ENCODE results near the gene ZFAND2A. TPM values are rescaled to one million over a fixed set of nuclear protein-coding genes. Genes with fewer than 3 reads are reported as not detected.
A peak's percentile ranks its signal among the peaks of the same experiment; 100 is the strongest.
"Not testable (repeated sequence)": the region's sequence is repeated elsewhere in the genome, so short reads cannot be mapped to it uniquely, and the experiment has no call there.

The ZFAND2A gene
- total RNA-seq (10 to 100 TPM; 11.8 to 38.6 (median 19.6) TPM), polyA plus RNA-seq (10 to 100 TPM; 43.8 to 54.1 (median 49.2) TPM)
- long read RNA-seq, donor 1, transcript ZFAND2A-201 (5 exons, 860 nt) = major isoform, 11 of 12 reads
- long read RNA-seq, donor 1, partial matches to known transcripts = 0 of 12 reads
- long read RNA-seq, donor 1, other reads (novel, unspliced or antisense) = 0 of 12 reads
- long read RNA-seq, donor 2, transcript ZFAND2A-201 (5 exons, 860 nt) = major isoform, 6 of 6 reads
- long read RNA-seq, donor 2, partial matches to known transcripts = 0 of 6 reads
- long read RNA-seq, donor 2, other reads (novel, unspliced or antisense) = 0 of 6 reads
- long read RNA-seq, donor 3, transcript ZFAND2A-201 (5 exons, 860 nt) = major isoform, 13 of 13 reads
- long read RNA-seq, donor 3, partial matches to known transcripts = 0 of 13 reads
- long read RNA-seq, donor 3, other reads (novel, unspliced or antisense) = 0 of 13 reads
- long read RNA-seq, donor 4, transcript ZFAND2A-201 (5 exons, 860 nt) = major isoform, 16 of 17 reads
- long read RNA-seq, donor 4, partial matches to known transcripts = 0 of 17 reads
- long read RNA-seq, donor 4, other reads (novel, unspliced or antisense) = 1 of 17 reads
- long read RNA-seq, donor 5, transcript ZFAND2A-201 (5 exons, 860 nt) = major isoform, 16 of 21 reads
- long read RNA-seq, donor 5, partial matches to known transcripts = 0 of 21 reads
- long read RNA-seq, donor 5, other reads (novel, unspliced or antisense) = 4 of 21 reads
- long read RNA-seq, donor 6, partial matches to known transcripts = 0 of 7 reads
- long read RNA-seq, donor 6, other reads (novel, unspliced or antisense) = 2 of 7 reads
- long read RNA-seq, donor 7, transcript ZFAND2A-201 (5 exons, 860 nt) = major isoform, 6 of 9 reads
- long read RNA-seq, donor 7, partial matches to known transcripts = 0 of 9 reads
- long read RNA-seq, donor 7, other reads (novel, unspliced or antisense) = 0 of 9 reads
- long read RNA-seq, donor 8, transcript ZFAND2A-201 (5 exons, 860 nt) = major isoform, 10 of 10 reads
- long read RNA-seq, donor 8, partial matches to known transcripts = 0 of 10 reads
- long read RNA-seq, donor 8, other reads (novel, unspliced or antisense) = 0 of 10 reads
- long read RNA-seq, donor 9, transcript ZFAND2A-201 (5 exons, 860 nt) = major isoform, 5 of 6 reads
- long read RNA-seq, donor 9, partial matches to known transcripts = 0 of 6 reads
- long read RNA-seq, donor 9, other reads (novel, unspliced or antisense) = 0 of 6 reads
- long read RNA-seq, donor 10, transcript ZFAND2A-201 (5 exons, 860 nt) = major isoform, 8 of 9 reads
- long read RNA-seq, donor 10, partial matches to known transcripts = 0 of 9 reads
- long read RNA-seq, donor 10, other reads (novel, unspliced or antisense) = 0 of 9 reads

- 0 to 1% (median 0%) methylated on average over 2 to 83 of the region's 83 CpGs for WGBS, 4 donors
- intact Hi-C loops (cut with DNase I) = no loop called here
- DNase-seq = peak; percentile 99 to 100 (median 99)
- Histone ChIP-seq H3K4me1 (replicated peaks in 1 of 2) (peaks cover 7 to 20% of the 10 kb centered on the region in 2 donors), H3K36me3 (replicated peaks in 1 of 2) (peaks cover 0 to 31% of the 10 kb centered on the region in 2 donors), H3K4me3 (peak within 1 kb of the TSS; percentile 10 to 99 (median 79)), H3K27ac (peak within 1 kb of the TSS in 4 of 5 donors; percentile 72 to 98 (median 88)), H3K27me3 (no peaks in the 10 kb centered on the region), H3K9me3 (replicated peaks in 1 of 3) (no peaks in the 10 kb centered on the region)
- TF ChIP-seq CTCF (IDR thresholded peaks at IDR 0.05) = no peak
- TF ChIP-seq POLR2A (IDR thresholded peaks at IDR 0.05) = peak; percentile 58 to 90
Measured at GRCh38 chr7:1159891-1160669, at the start of gene ZFAND2A. Gene ZFAND2A, minus strand, starts transcription at chr7:1160196. Its CDS starts 1,984 bp downstream, at chr7:1158212.

- 71 to 81% (median 80%) methylated on average over 14 of the region's 14 CpGs for WGBS, 4 donors
- H3K4me1 ChIP-seq (replicated peaks in 1 of 2) = no peaks in the 10 kb centered on the region
- TF ChIP-seq POLR2A (IDR thresholded peaks at IDR 0.05) (no peak), CTCF (IDR thresholded peaks at IDR 0.05) (no peak)
- H3K27ac ChIP-seq = no peak overlapping the region
- no peak overlapping the region for H3K4me3 ChIP-seq
- no peaks in the 10 kb centered on the region for H3K36me3 ChIP-seq (replicated peaks in 1 of 2)
- H3K27me3 ChIP-seq = peaks cover 41% of the 10 kb centered on the region
- no peaks in the 10 kb centered on the region for H3K9me3 ChIP-seq (replicated peaks in 1 of 3)
- intact Hi-C loops (cut with DNase I) = no loop called here
- DNase-seq = no peak
Measured at GRCh38 chr7:1209097-1209496, 49.1 kb upstream of the ZFAND2A start.

GRCh38 chr7:1205742-1206141 lies 45.7 kb upstream of the ZFAND2A start:
- WGBS, 4 donors = 83 to 94% (median 89%) methylated on average over 7 of the region's 7 CpGs

More at GRCh38 chr7:1205742-1206141, 45.7 kb upstream of the ZFAND2A start:
- H3K4me1 ChIP-seq (replicated peaks in 1 of 2); DNase-seq; H3K4me3 ChIP-seq; intact Hi-C loops (cut with DNase I); H3K27ac ChIP-seq; H3K9me3 ChIP-seq (replicated peaks in 1 of 3); H3K36me3 ChIP-seq (replicated peaks in 1 of 2): not testable (repeated sequence)
- peaks cover 31% of the 10 kb centered on the region for H3K27me3 ChIP-seq
